DMS153 treated with DMSO at 0.1 percent for 48 hours (cell line): ENCODE data around the gene DSTN.
A peak's percentile ranks its signal among the peaks of the same experiment; 100 is the strongest.
"Not testable (repeated sequence)": the region's sequence is repeated elsewhere in the genome, so short reads cannot be mapped to it uniquely, and the experiment has no call there.

Experiments
- DNase-seq: peaks from one replicate; lab custom pipeline; 2025; ENCODE audit not compliant: unreplicated experiment; lab: John Stamatoyannopoulos, UW

Gene DSTN

GRCh38 chr20:17648791-17649730, 79.2 kb downstream of the DSTN start:
- DNase-seq = peak; percentile 49

GRCh38 chr20:17650301-17651128, 80.6 kb downstream of the DSTN start:
- DNase-seq = no peak

GRCh38 chr20:17651129-17651759, 81.4 kb downstream of the DSTN start:
- no peak for DNase-seq

GRCh38 chr20:17651760-17652388, 82.0 kb downstream of the DSTN start:
- no peak for DNase-seq

GRCh38 chr20:17652411-17652810, 82.5 kb downstream of the DSTN start:
- no peak for DNase-seq

GRCh38 chr20:17653835-17654648, 84.2 kb downstream of the DSTN start:
- DNase-seq = no peak

- no peak for DNase-seq
Measured at GRCh38 chr20:17654649-17655285, 84.9 kb downstream of the DSTN start.

- no peak for DNase-seq
Measured at GRCh38 chr20:17655286-17655651, 85.4 kb downstream of the DSTN start.

- DNase-seq = no peak
Measured at GRCh38 chr20:17655865-17656479, 86.1 kb downstream of the DSTN start.

GRCh38 chr20:17657079-17657825, 87.4 kb downstream of the DSTN start:
- no peak for DNase-seq

GRCh38 chr20:17657898-17658647, 88.2 kb downstream of the DSTN start:
- no peak for DNase-seq

- no peak for DNase-seq
Measured at GRCh38 chr20:17658648-17658993, 88.7 kb downstream of the DSTN start.

- not testable (repeated sequence) for DNase-seq
Measured at GRCh38 chr20:17659344-17659743, 89.5 kb downstream of the DSTN start.
